H7 (cell line): ENCODE results near the gene GIPC3. TPM values are rescaled to one million over a fixed set of nuclear protein-coding genes. Genes with fewer than 3 reads are reported as not detected.

Source experiments
- DNase-seq: peaks from one replicate; pipeline ENCODE4 v3.0.0; 2012
- H3K27me3 ChIP-seq: 2 replicates; pipeline ENCODE4 v1.6.0; 2011; ENCODE audit warnings: mild to moderate bottlenecking, low read length; ENCODE audit not compliant: control insufficient read depth, insufficient read depth
- H3K36me3 ChIP-seq: replicated peaks from 2 replicates; pipeline ENCODE4 v1.5.1; 2011; ENCODE audit warnings: low read length; ENCODE audit not compliant: control insufficient read depth, insufficient read depth
- H3K4me3 ChIP-seq: 2 replicates; pipeline ENCODE4 v1.5.1; 2011; ENCODE audit warnings: low read depth, mild to moderate bottlenecking, control low read depth, low read length, moderate library complexity; ENCODE audit not compliant: insufficient read depth
- total RNA-seq: library from RNA; depleted of rRNA; stranded (reverse); fragments of >200 nt; shearing (Covaris generic); gene quantifications from 2 replicates; pipeline ENCODE4 v1.2.3, GENCODE V29; 2014

Gene GIPC3
- total RNA-seq, 1 experiment from 2014 or later = 0.21 TPM

GRCh38 chr19:3545669-3546034 lies 39.6 kb upstream of the GIPC3 start:
- H3K4me3 ChIP-seq = no peak overlapping the region
- H3K36me3 ChIP-seq = peaks cover 1% of the 10 kb centered on the region; the same call in 1 of the 2 replicates
- no peaks in the 10 kb centered on the region for H3K27me3 ChIP-seq
- no peak for DNase-seq

- Histone ChIP-seq H3K4me3 (no peak overlapping the region), H3K27me3 (no peaks in the 10 kb centered on the region), H3K36me3 (peaks cover 1% of the 10 kb centered on the region; the same call in 1 of the 2 replicates)
- DNase-seq = no peak
Measured at GRCh38 chr19:3546119-3546518, 39.2 kb upstream of the GIPC3 start.

GRCh38 chr19:3547301-3547731 lies 38.0 kb upstream of the GIPC3 start:
- DNase-seq = peak; percentile 86

GRCh38 chr19:3547767-3548282 lies 37.5 kb upstream of the GIPC3 start:
- H3K4me3 ChIP-seq = no peak overlapping the region
- DNase-seq = no peak
- no peaks in the 10 kb centered on the region for H3K27me3 ChIP-seq
- peaks cover 1% of the 10 kb centered on the region; the same call in 1 of the 2 replicates for H3K36me3 ChIP-seq

More at GRCh38 chr19:3547301-3547731, 38.0 kb upstream of the GIPC3 start:
- H3K4me3 ChIP-seq = no peak overlapping the region
- no peaks in the 10 kb centered on the region for H3K27me3 ChIP-seq
- H3K36me3 ChIP-seq = peaks cover 1% of the 10 kb centered on the region; the same call in 1 of the 2 replicates

- no peaks in the 10 kb centered on the region for H3K27me3 ChIP-seq
- DNase-seq = no peak
- H3K4me3 ChIP-seq = no peak overlapping the region
- peaks cover 1% of the 10 kb centered on the region; the same call in 1 of the 2 replicates for H3K36me3 ChIP-seq
Measured at GRCh38 chr19:3548606-3549005, 36.7 kb upstream of the GIPC3 start.

- peaks cover 1% of the 10 kb centered on the region; the same call in 1 of the 2 replicates for H3K36me3 ChIP-seq
- no peak for DNase-seq
- H3K27me3 ChIP-seq = no peaks in the 10 kb centered on the region
- no peak overlapping the region for H3K4me3 ChIP-seq
Measured at GRCh38 chr19:3549816-3550215, 35.5 kb upstream of the GIPC3 start.

- Histone ChIP-seq H3K27me3 (no peaks in the 10 kb centered on the region), H3K36me3 (no peaks in the 10 kb centered on the region; the same call in 1 of the 2 replicates), H3K4me3 (no peak overlapping the region)
- no peak for DNase-seq
Measured at GRCh38 chr19:3550947-3551791, 34.1 kb upstream of the GIPC3 start.

GRCh38 chr19:3551792-3552095 lies 33.5 kb upstream of the GIPC3 start:
- H3K36me3 ChIP-seq = no peaks in the 10 kb centered on the region; the same call in 1 of the 2 replicates
- DNase-seq = no peak
- H3K27me3 ChIP-seq = no peaks in the 10 kb centered on the region; the same call in 1 of the 2 replicates
- no peak overlapping the region for H3K4me3 ChIP-seq

- no peaks in the 10 kb centered on the region; the same call in 1 of the 2 replicates for H3K27me3 ChIP-seq
- H3K36me3 ChIP-seq = no peaks in the 10 kb centered on the region
- DNase-seq = no peak
- no peak overlapping the region for H3K4me3 ChIP-seq
Measured at GRCh38 chr19:3554254-3555083, 30.8 kb upstream of the GIPC3 start.

GRCh38 chr19:3555653-3556422 lies 29.4 kb upstream of the GIPC3 start:
- no peaks in the 10 kb centered on the region for H3K36me3 ChIP-seq
- peak; percentile 49 for DNase-seq
- no peak overlapping the region for H3K4me3 ChIP-seq
- no peaks in the 10 kb centered on the region; the same call in 1 of the 2 replicates for H3K27me3 ChIP-seq

GRCh38 chr19:3556423-3556977 lies 28.8 kb upstream of the GIPC3 start:
- H3K27me3 ChIP-seq = no peaks in the 10 kb centered on the region; the same call in 1 of the 2 replicates
- peak overlapping the region; percentile 88 for H3K4me3 ChIP-seq
- no peaks in the 10 kb centered on the region for H3K36me3 ChIP-seq
- DNase-seq = no peak

GRCh38 chr19:3556978-3557460 lies 28.3 kb upstream of the GIPC3 start:
- Histone ChIP-seq H3K27me3 (no peaks in the 10 kb centered on the region; the same call in 1 of the 2 replicates), H3K36me3 (no peaks in the 10 kb centered on the region), H3K4me3 (peak overlapping the region; percentile 88)
- peak; percentile 91 for DNase-seq

- Histone ChIP-seq H3K4me3 (peak within 1 kb of the TSS; percentile 88), H3K36me3 (no peaks in the 10 kb centered on the region), H3K27me3 (no peaks in the 10 kb centered on the region; the same call in 1 of the 2 replicates)
- DNase-seq = peak; percentile 100
Measured at GRCh38 chr19:3557461-3558248, 27.6 kb upstream of the GIPC3 start, which contains the start of gene MFSD12. Gene MFSD12, minus strand, starts transcription at chr19:3557586. Its CDS starts 183 bp downstream, at chr19:3557403.
